22Rv1 (cell line): ENCODE results near the gene BCL11B.

Experiments used
- CTCF ChIP-seq: fragments of 450-650 bp; IDR thresholded peaks from 2 replicates; pipeline ENCODE4 v1.5.1; 2017; ENCODE audit warnings: mild to moderate bottlenecking
- ZFX ChIP-seq: fragments of 450-650 bp; IDR thresholded peaks from 2 replicates; pipeline ENCODE4 v1.6.1; 2017; ENCODE audit warnings: antibody characterized with exemption, borderline replicate concordance

- TF ChIP-seq CTCF (no peak), ZFX (no peak)
Observed at GRCh38 chr14:99277530-99277929, 5.5 kb upstream of the BCL11B start.
